Thyroid gland (tissue), 4 donors: ENCODE measurements around the gene SEC23IP.

Experiments used
- CTCF ChIP-seq, 6 experiments: fragments of 200-600 bp in 3 of 6; fragments of 450-650 bp in 3 of 6; sonication (generic) in 3 of 6; IDR thresholded peaks; one replicate each; pipeline ENCODE4 v1.5.1; 2016 to 2019; ENCODE audit warnings: antibody characterized with exemption in 6 of 6, mild to moderate bottlenecking in 2 of 6, inconsistent platforms in 1 of 6, moderate library complexity in 1 of 6
- POLR2A ChIP-seq, 2 donors: fragments of 450-650 bp; IDR thresholded peaks; one replicate each; pipeline ENCODE4 v1.6.1; 2017; ENCODE audit warnings: antibody characterized with exemption in 2 of 2, mild to moderate bottlenecking in 2 of 2, moderate library complexity in 1 of 2

GRCh38 chr10:119849944-119850343 lies 42.6 kb upstream of the SEC23IP start:
- TF ChIP-seq CTCF (IDR thresholded peaks at IDR 0.05) (no peak), POLR2A (IDR thresholded peaks at IDR 0.05) (no peak)
